ENCODE results near the gene HUS1.

DNA sequence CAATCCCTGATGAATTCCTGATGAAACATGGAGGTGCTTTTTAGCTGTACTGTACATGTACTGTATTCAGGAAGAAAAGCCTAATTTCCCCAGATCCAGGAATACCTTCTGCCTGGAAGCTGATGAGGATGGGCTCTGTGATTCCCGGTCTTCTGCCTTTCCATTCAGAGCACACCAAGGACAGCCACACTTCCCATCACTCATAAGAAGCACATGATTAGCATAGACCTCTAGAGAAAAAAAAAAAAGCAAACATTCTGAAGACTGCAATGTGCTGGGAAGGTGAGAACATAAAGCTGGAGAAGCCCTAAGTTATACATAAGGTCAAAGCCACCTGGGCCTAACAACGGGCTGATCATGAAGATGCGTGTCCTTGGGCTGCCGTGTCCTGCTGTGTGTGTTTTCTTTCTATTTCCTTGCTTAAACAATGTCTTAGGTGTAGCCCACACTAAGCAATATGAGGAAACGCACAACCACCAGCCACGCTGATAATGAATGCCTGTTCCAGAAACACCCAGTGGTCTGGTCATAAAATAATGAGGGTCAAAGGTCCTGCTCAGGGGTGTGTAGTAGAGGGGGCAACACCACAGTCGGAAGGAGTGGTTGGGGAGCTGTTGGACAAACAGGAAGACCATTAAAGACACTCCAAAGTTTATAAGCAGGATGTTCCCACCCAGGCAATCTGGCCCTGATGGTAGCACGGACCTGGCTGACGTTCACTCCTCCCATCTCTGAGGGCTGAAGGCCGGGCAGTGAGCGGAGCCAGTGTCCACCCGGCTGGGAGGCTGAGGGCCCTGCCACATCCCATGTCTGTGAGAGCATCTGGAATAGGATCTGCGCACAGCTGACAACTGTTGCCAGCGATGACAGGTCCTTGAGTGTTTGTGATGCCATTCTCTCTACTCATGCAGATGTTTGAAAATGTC, 39.1 kb downstream of the HUS1 start:
- no peak for TF ChIP-seq CTCF (IDR thresholded peaks at IDR 0.05)
- peak in 1 of 4 donors; percentile 13 for TF ChIP-seq POLR2A (IDR thresholded peaks at IDR 0.05)
- peak; percentile 9 to 76 for TF ChIP-seq POLR2AphosphoS5 (IDR thresholded peaks at IDR 0.05)

All from upper lobe of left lung (tissue), 4 donors.